HepG2 (cell line): ENCODE measurements around the gene LRRC45. TPM values are rescaled to one million over a fixed set of nuclear protein-coding genes. Genes with fewer than 3 reads are reported as not detected.

ENCODE experiments used
- AGO2 ChIP-seq: fragments of 200-400 bp; formaldehyde crosslinking; optimal IDR thresholded peaks from 2 replicates; pipeline ENCODE3; 2017; ENCODE audit warnings: mild to moderate bottlenecking, low read depth, low read length, moderate library complexity
- BRD4 ChIP-seq: sonication (generic); formaldehyde crosslinking; IDR thresholded peaks from 2 replicates; pipeline ENCODE4 v1.4.0; 2020; ENCODE audit warnings: missing genetic modification reagents
- CC2D1A ChIP-seq: sonication (generic); formaldehyde crosslinking; IDR thresholded peaks from 2 replicates; pipeline ENCODE4 v1.8.1; 2023; ENCODE audit warnings: mild to moderate bottlenecking, missing genetic modification reagents
- CENPX ChIP-seq: sonication (generic); formaldehyde crosslinking; IDR thresholded peaks from 2 replicates; pipeline ENCODE4 v1.9.0; 2021; ENCODE audit warnings: mild to moderate bottlenecking, missing genetic modification reagents, moderate library complexity
- GATAD1 ChIP-seq: IDR thresholded peaks from 2 replicates; pipeline ENCODE4 v1.6.1; 2016; ENCODE audit warnings: missing genetic modification reagents, missing compliant biosample characterization
- MAZ ChIP-seq, 2 experiments: sonication (generic) in 1 of 2; formaldehyde crosslinking in 1 of 2; IDR thresholded peaks; 2 replicates each; pipeline versions ENCODE4 v1.5.0 to v1.6.1; 2012 to 2020; ENCODE audit warnings: low read depth in 2 of 2, mild to moderate bottlenecking in 2 of 2, borderline replicate concordance in 1 of 2, improper control_type of control experiment in 1 of 2, low read length in 1 of 2, missing genetic modification reagents in 1 of 2, moderate library complexity in 1 of 2
- MYC ChIP-seq: sonication (generic); formaldehyde crosslinking; IDR thresholded peaks from 2 replicates; pipeline ENCODE4 v1.9.0; 2021; ENCODE audit warnings: missing genetic modification reagents, borderline replicate concordance
- NFE2L1 ChIP-seq: sonication (generic); formaldehyde crosslinking; IDR thresholded peaks from 2 replicates; pipeline ENCODE4 v1.4.0; 2020; ENCODE audit warnings: missing genetic modification reagents, mild to moderate bottlenecking, borderline replicate concordance
- NR2C2 ChIP-seq: sonication (generic); formaldehyde crosslinking; IDR thresholded peaks from 2 replicates; pipeline ENCODE4 v1.4.0; 2020; ENCODE audit warnings: missing genetic modification reagents, mild to moderate bottlenecking, moderate library complexity, borderline replicate concordance
- PHF5A ChIP-seq: IDR thresholded peaks from one replicate; pipeline ENCODE4 v1.6.1; 2018; ENCODE audit warnings: low read depth, missing genetic modification reagents; ENCODE audit not compliant: unreplicated experiment
- PHF8 ChIP-seq: sonication (generic); formaldehyde crosslinking; IDR thresholded peaks from 2 replicates; pipeline ENCODE4 v1.5.0; 2020; ENCODE audit warnings: missing genetic modification reagents
- POLR2G ChIP-seq: fragments of 200-400 bp; formaldehyde crosslinking; IDR thresholded peaks from 2 replicates; pipeline ENCODE4 v1.6.1; 2018; ENCODE audit warnings: mild to moderate bottlenecking, low read depth, low read length, moderate library complexity
- RNF2 ChIP-seq: fragments of 450-650 bp; conservative IDR thresholded peaks from 2 replicates; pipeline ENCODE4 v1.6.1; 2016; ENCODE audit warnings: low read depth
- TBX3 ChIP-seq: fragments of 450-650 bp; IDR thresholded peaks from 2 replicates; pipeline ENCODE4 v1.6.1; 2017; ENCODE audit warnings: antibody characterized with exemption, mild to moderate bottlenecking, inconsistent platforms, borderline replicate concordance
- ZMAT3 ChIP-seq: sonication (generic); formaldehyde crosslinking; conservative IDR thresholded peaks from 2 replicates; pipeline ENCODE4 v1.7.0; 2021; ENCODE audit warnings: missing genetic modification reagents
- ZNF333 ChIP-seq: sonication (generic); formaldehyde crosslinking; IDR thresholded peaks from 2 replicates; pipeline ENCODE4 v1.4.0; 2020; ENCODE audit warnings: mild to moderate bottlenecking, missing genetic modification reagents, borderline replicate concordance
- ZNF430 ChIP-seq: sonication (generic); formaldehyde crosslinking; IDR thresholded peaks from 2 replicates; pipeline ENCODE4 v1.9.0; 2021; ENCODE audit warnings: mild to moderate bottlenecking, missing genetic modification reagents
- ZNF605 ChIP-seq: sonication (generic); formaldehyde crosslinking; IDR thresholded peaks from 2 replicates; pipeline ENCODE4 v1.8.0; 2022; ENCODE audit warnings: mild to moderate bottlenecking, missing genetic modification reagents
- ZNF777 ChIP-seq: sonication (generic); formaldehyde crosslinking; IDR thresholded peaks from 2 replicates; pipeline ENCODE4 v1.4.0; 2020; ENCODE audit warnings: missing genetic modification reagents
- ZNF788 ChIP-seq: sonication (generic); formaldehyde crosslinking; IDR thresholded peaks from 2 replicates; pipeline ENCODE4 v1.5.0; 2020; ENCODE audit warnings: mild to moderate bottlenecking, missing genetic modification reagents, borderline replicate concordance
- polyA plus RNA-seq, 8 experiments: library from polyadenylated mRNA; depleted of rRNA in 3 of 8; stranded (reverse) in 7 of 8; unstranded in 1 of 8; fragments of >200 nt; fragmentation: Illumina TruSeq in 4 of 8; extraction: Trizol in 4 of 8; gene quantifications; 2 replicates each; pipeline versions ENCODE4 v1.2.1 to v1.2.3, GENCODE V29; 2011 to 2016; ENCODE audit warnings: low read depth in 4 of 8, missing spikeins in 1 of 8, mixed read lengths in 1 of 8; ENCODE audit not compliant: insufficient read depth in 1 of 8
- total RNA-seq, 5 experiments: library from RNA; depleted of rRNA; stranded (reverse); fragments of >200 nt; fragmentation: Illumina TruSeq; extraction: Trizol; gene quantifications; 2 replicates each; pipeline ENCODE4 v1.2.3, GENCODE V29; 2016; ENCODE audit warnings: low read depth in 1 of 5
- TF ChIP-seq, protein P1 (sequence below): IDR thresholded peaks from 2 replicates; pipeline ENCODE4 v1.6.1; 2016; ENCODE audit warnings: mild to moderate bottlenecking
- TF ChIP-seq, protein P2 (sequence below): IDR thresholded peaks from 2 replicates; pipeline ENCODE4 v1.6.1; 2012; ENCODE audit warnings: inconsistent platforms
- TF ChIP-seq, protein P3 (sequence below), 2 experiments: sonication (generic) in 1 of 2; formaldehyde crosslinking in 1 of 2; IDR thresholded peaks; 2 replicates each; pipeline versions ENCODE4 v1.4.0 to v1.6.1; 2018 to 2020; ENCODE audit warnings: missing genetic modification reagents in 2 of 2, borderline replicate concordance in 1 of 2, low read depth in 1 of 2, mild to moderate bottlenecking in 1 of 2, missing biosample characterization in 1 of 2
- TF ChIP-seq, protein P4 (sequence below): sonication (generic); formaldehyde crosslinking; IDR thresholded peaks from 2 replicates; pipeline ENCODE4 v1.4.0; 2020; ENCODE audit warnings: missing genetic modification reagents

Gene LRRC45
- total and polyA plus RNA-seq, 2 of the 13 experiments (the other 11 are each of a cell fraction or from before 2014, with no cell fraction given) = 11.6 to 48.1 TPM

DNA sequence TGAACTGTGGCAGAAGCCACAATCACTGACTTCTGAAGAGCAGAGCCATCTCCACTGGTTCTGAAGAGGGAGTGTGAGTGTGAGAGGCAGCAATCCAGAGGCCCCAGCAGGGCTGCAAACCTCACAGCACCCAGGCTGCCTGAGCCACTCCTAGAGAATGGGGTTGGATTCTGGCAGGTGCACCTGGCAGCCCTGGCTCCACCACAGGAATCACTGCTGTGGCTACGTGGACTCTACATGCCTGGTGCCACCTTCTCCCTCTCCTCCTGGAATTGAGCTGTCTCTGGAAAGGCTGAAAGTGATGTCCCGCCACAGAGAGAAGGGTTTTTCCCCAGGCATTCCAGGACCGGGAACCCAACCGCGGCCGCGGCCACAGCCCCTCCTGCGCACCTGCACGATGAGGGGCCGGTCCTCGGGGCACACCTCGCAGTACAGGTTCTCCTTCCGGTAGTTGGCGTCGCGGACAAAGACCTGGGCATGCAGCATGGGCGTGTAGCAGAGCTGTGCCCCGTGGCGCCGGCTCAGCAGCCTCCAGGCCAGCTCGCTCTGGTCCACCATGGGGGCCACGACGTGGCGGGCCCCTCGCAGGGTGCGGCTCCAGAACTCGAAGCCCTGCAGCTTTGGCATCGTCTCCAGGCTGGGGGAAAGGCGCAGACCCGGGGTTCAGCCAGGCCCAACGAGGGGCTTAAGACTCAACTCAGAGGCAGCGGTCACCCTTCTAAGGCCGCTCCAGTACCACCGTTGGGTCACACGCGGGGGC is 41.5 kb downstream of the LRRC45 start (continued):
- TF ChIP-seq, protein P1, sequence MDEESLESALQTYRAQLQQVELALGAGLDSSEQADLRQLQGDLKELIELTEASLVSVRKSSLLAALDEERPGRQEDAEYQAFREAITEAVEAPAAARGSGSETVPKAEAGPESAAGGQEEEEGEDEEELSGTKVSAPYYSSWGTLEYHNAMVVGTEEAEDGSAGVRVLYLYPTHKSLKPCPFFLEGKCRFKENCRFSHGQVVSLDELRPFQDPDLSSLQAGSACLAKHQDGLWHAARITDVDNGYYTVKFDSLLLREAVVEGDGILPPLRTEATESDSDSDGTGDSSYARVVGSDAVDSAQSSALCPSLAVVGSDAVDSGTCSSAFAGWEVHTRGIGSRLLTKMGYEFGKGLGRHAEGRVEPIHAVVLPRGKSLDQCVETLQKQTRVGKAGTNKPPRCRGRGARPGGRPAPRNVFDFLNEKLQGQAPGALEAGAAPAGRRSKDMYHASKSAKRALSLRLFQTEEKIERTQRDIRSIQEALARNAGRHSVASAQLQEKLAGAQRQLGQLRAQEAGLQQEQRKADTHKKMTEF = peak; percentile 54; the same call in 1 of the 2 replicates
- TF ChIP-seq POLR2G (peak; percentile 53; the same call in 1 of the 2 replicates), CENPX (CRISPR knock-in tag) (no peak), PHF5A (CRISPR knock-in tag) (peak; percentile 16), NR2C2 (peak; percentile 32; the same call in 1 of the 2 replicates), NFE2L1 (CRISPR knock-in tag) (0 out of 2 replicates have a peak, but pooled peaks have one; percentile 9), MAZ (IDR thresholded peaks at IDR 0.05; ENCODE audit: borderline replicate concordance, low read depth, low read length) (no peak), MAZ (CRISPR knock-in tag; IDR thresholded peaks at IDR 0.05; ENCODE audit: low read depth) (peak; percentile 61; the same call in 1 of the 2 replicates), PHF8 (CRISPR knock-in tag) (peak; percentile 79), ZNF605 (peak; percentile 79), AGO2 (peak; percentile 95), BRD4 (CRISPR knock-in tag) (0 out of 2 replicates have a peak, but pooled peaks have one; percentile 40), ZNF333 (CRISPR knock-in tag) (no peak), MYC (CRISPR knock-in tag) (peak; percentile 71; the same call in 1 of the 2 replicates), TBX3 (0 out of 2 replicates have a peak, but pooled peaks have one; percentile 15), CC2D1A (0 out of 2 replicates have a peak, but pooled peaks have one; percentile 9), ZNF777 (CRISPR knock-in tag) (0 out of 2 replicates have a peak, but pooled peaks have one; percentile 36), ZNF430 (CRISPR knock-in tag) (0 out of 2 replicates have a peak, but pooled peaks have one; percentile 18), RNF2 (peak; percentile 60; the same call in 1 of the 2 replicates), ZMAT3 (CRISPR knock-in tag) (peak; percentile 91; the same call in 1 of the 2 replicates), GATAD1 (CRISPR knock-in tag) (peak; percentile 43), ZNF788 (peak; percentile 57; the same call in 1 of the 2 replicates)
- TF ChIP-seq, protein P2, sequence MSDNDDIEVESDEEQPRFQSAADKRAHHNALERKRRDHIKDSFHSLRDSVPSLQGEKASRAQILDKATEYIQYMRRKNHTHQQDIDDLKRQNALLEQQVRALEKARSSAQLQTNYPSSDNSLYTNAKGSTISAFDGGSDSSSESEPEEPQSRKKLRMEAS = peak; percentile 87
- TF ChIP-seq, protein P3, sequence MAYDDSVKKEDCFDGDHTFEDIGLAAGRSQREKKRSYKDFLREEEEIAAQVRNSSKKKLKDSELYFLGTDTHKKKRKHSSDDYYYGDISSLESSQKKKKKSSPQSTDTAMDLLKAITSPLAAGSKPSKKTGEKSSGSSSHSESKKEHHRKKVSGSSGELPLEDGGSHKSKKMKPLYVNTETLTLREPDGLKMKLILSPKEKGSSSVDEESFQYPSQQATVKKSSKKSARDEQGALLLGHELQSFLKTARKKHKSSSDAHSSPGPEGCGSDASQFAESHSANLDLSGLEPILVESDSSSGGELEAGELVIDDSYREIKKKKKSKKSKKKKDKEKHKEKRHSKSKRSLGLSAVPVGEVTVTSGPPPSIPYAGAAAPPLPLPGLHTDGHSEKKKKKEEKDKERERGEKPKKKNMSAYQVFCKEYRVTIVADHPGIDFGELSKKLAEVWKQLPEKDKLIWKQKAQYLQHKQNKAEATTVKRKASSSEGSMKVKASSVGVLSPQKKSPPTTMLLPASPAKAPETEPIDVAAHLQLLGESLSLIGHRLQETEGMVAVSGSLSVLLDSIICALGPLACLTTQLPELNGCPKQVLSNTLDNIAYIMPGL (CRISPR knock-in tag; IDR thresholded peaks at IDR 0.05; ENCODE audit: borderline replicate concordance in 1 of 2, low read depth in 1 of 2) = peak in 1 of 2 experiments; percentile 48; a peak in 1 of 4 replicates
- TF ChIP-seq, protein P4, sequence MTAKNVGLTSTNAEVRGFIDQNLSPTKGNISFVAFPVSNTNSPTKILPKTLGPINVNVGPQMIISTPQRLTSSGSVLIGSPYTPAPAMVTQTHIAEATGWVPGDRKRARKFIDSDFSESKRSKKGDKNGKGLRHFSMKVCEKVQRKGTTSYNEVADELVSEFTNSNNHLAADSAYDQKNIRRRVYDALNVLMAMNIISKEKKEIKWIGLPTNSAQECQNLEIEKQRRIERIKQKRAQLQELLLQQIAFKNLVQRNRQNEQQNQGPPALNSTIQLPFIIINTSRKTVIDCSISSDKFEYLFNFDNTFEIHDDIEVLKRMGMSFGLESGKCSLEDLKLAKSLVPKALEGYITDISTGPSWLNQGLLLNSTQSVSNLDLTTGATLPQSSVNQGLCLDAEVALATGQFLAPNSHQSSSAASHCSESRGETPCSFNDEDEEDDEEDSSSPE = 0 out of 2 replicates have a peak, but pooled peaks have one; percentile 11
